Peyer's patch (tissue), 4 donors: ENCODE results near the gene LIME1. TPM values are rescaled to one million over a fixed set of nuclear protein-coding genes. Genes with fewer than 3 reads are reported as not detected.

Experiments used
- DNase-seq, 3 donors: peaks; one replicate each; pipeline ENCODE4 v3.0.0-alpha.2; 2017 to 2019
- H3K27ac ChIP-seq, 4 donors: fragments of 200-600 bp; sonication (generic); one replicate each; pipeline ENCODE4 v1.5.1; 2016 to 2019
- H3K27me3 ChIP-seq, 2 donors: fragments of 200-600 bp; sonication (generic); one replicate each; pipeline ENCODE4 v1.5.1; 2019
- H3K36me3 ChIP-seq, 3 donors: fragments of 200-600 bp; sonication (generic); one replicate each; pipeline ENCODE4 v1.5.1; 2016 to 2019
- H3K4me1 ChIP-seq, 4 donors: fragments of 200-600 bp; sonication (generic); one replicate each; pipeline ENCODE4 v1.5.1; 2016 to 2019
- H3K4me3 ChIP-seq, 4 donors: fragments of 200-600 bp; sonication (generic); 1 replicate in 3 of 4; 2 replicates in 1 of 4; pipeline ENCODE4 v1.5.1; 2016 to 2019; ENCODE audit warnings: mild to moderate bottlenecking in 1 of 4
- H3K9me3 ChIP-seq, 4 donors: fragments of 200-600 bp; sonication (generic); one replicate each; pipeline ENCODE4 v1.5.1; 2016 to 2019; ENCODE audit warnings: mild to moderate bottlenecking in 1 of 4
- POLR2A ChIP-seq, 2 donors: fragments of 450-650 bp; IDR thresholded peaks; one replicate each; pipeline ENCODE4 v1.5.1; 2017; ENCODE audit warnings: antibody characterized with exemption in 2 of 2, mild to moderate bottlenecking in 2 of 2, moderate library complexity in 2 of 2
- total RNA-seq, 4 donors: library from RNA; depleted of rRNA; stranded (reverse); fragments of >200 nt; gene quantifications; one replicate each; pipeline ENCODE4 v1.1.0, GENCODE V29; 2016
- TF ChIP-seq, protein P1 (sequence below), 6 experiments: fragments of 450-650 bp in 4 of 6; fragments of 200-600 bp in 2 of 6; sonication (generic) in 1 of 6; IDR thresholded peaks; one replicate each; pipeline ENCODE4 v1.5.1; 2017 to 2019; ENCODE audit warnings: antibody characterized with exemption in 6 of 6, mild to moderate bottlenecking in 3 of 6, moderate library complexity in 1 of 6

LIME1 gene
- total RNA-seq, 4 donors from 2014 or later, result 32.6 to 55.3 (median 41.0) TPM

DNA sequence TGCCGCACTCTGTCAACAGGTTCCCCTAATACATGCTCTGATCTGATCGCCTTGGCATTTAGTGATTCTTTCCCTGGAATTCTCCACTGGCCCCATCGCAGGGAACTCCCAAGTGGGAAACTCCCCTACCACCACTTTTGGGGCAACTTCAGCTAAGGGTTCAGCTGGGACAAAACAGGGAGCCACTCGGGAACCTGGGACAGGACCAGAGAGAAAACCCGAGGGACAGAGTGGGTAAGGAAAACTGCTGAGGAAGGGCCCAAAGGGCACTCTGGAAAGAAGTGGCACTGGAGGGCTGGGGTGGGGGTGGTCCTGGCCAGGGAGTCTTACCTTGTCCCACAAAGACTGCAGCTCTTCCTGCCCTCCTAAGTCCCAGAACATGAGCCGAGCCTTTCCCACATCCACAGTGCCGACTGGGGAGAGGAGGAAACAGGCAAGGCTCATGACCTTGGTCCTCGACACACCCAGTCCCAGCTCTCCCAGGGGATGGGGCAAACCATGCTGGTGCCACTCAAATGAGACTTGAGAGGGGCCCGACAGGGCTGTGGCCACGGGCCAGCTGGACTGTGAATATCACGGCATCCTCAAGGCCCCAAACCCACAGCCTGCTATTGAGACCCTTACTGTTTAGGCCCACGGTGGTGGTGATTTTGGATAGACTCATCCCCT lies 30.3 kb upstream of the LIME1 start:
- no peaks in the 10 kb centered on the region for H3K9me3 ChIP-seq
- DNase-seq, result peak in 1 of 3 donors; percentile 61
- peak overlapping the region in 3 of 4 donors; percentile 89 to 96 (median 93) for H3K27ac ChIP-seq
- H3K4me1 ChIP-seq, result peaks cover 4 to 25% (median 18%) of the 10 kb centered on the region in 4 donors
- TF ChIP-seq POLR2A (IDR thresholded peaks at IDR 0.05), result no peak
- TF ChIP-seq, protein P1, sequence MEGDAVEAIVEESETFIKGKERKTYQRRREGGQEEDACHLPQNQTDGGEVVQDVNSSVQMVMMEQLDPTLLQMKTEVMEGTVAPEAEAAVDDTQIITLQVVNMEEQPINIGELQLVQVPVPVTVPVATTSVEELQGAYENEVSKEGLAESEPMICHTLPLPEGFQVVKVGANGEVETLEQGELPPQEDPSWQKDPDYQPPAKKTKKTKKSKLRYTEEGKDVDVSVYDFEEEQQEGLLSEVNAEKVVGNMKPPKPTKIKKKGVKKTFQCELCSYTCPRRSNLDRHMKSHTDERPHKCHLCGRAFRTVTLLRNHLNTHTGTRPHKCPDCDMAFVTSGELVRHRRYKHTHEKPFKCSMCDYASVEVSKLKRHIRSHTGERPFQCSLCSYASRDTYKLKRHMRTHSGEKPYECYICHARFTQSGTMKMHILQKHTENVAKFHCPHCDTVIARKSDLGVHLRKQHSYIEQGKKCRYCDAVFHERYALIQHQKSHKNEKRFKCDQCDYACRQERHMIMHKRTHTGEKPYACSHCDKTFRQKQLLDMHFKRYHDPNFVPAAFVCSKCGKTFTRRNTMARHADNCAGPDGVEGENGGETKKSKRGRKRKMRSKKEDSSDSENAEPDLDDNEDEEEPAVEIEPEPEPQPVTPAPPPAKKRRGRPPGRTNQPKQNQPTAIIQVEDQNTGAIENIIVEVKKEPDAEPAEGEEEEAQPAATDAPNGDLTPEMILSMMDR (IDR thresholded peaks at IDR 0.05), result no peak
- H3K4me3 ChIP-seq, result peak overlapping the region in 2 of 4 donors; percentile 83 to 99
- no peaks in the 10 kb centered on the region for H3K27me3 ChIP-seq
- peaks cover 0 to 49% (median 0%) of the 10 kb centered on the region in 3 donors for H3K36me3 ChIP-seq

DNA sequence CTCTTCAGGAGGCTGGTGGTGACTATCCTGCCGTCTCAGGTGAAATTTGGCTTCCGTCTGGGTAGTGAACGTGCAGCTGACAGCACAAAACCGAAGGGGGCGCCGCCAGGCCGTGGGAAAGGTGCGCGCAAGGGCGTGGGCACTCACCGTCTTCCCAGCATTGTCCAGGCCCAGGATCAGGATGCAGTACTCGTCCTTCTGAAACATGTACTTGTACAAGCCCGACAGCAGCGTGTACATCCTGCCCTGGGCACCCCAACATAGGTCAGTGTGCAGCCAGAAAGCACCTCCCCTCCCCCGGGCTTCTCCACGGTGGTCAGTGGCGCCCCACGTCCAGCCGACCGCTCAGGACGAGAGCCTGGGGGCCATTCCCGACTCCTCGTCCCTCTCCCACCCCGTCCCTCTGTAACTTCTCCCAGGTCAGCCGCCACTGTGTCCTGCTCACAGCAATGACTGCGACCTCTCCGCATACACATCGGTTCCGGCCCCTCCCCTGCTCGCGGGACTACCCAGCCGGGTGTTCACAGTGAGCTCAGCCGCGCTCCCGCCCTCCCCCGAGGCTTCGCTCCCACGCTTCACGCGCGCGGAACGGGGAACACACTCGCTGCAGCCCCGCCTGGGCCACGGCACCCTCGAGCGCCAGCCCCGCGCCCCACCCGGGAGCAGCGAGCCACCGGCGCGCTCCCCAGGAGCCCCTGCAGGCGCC lies 29.5 kb upstream of the LIME1 start:
- TF ChIP-seq, protein P1 (IDR thresholded peaks at IDR 0.05), result peak in 4 of 6 experiments; percentile 38 to 59 (median 53)
- TF ChIP-seq POLR2A (IDR thresholded peaks at IDR 0.05), result no peak
- H3K4me3 ChIP-seq, result peak overlapping the region; percentile 83 to 99 (median 92)
- peak overlapping the region; percentile 89 to 96 (median 93) for H3K27ac ChIP-seq
- peaks cover 4 to 25% (median 18%) of the 10 kb centered on the region in 4 donors for H3K4me1 ChIP-seq
- H3K36me3 ChIP-seq, result peaks cover 0 to 54% (median 0%) of the 10 kb centered on the region in 3 donors
- no peaks in the 10 kb centered on the region for H3K27me3 ChIP-seq
- DNase-seq, result peak; percentile 47 to 79 (median 75)
- no peaks in the 10 kb centered on the region for H3K9me3 ChIP-seq

DNA sequence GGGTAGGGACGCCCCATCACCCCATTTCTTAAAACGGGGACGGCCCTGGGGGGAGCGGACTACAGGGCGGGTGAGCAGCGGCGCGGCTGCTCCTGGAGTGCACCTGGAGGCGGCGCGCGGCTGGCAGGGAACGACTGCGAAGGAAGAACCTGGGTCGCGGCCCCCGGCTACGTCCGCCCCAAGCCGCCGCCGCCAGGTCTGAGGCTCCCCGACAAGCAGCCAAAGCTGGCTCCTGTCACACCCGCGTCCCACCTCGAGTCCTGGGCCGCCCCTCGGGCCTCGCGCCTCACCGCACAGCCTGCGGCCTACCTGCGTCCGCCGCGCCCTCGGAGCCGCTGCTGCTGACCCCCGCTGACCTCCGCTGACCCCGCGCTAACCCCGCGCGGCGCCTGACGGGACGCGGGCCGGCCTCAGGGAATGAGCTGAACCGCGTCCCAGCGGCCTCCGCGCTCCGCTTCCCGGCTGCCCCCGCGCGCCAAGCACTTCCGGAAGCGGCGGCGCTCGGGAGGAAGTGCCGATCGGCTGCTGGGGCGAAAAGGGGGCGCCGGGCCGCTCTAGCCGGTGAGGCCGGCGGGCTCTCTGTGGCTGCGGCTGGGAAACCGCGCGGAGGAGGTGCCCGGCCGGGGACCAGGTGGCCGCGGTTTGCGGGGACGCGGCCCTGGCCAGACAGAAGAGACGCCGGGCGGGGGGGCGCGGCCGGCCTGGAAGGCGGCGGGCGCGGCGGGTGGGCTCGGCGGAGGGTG lies 28.7 kb upstream of the LIME1 start, which contains the start of the genes ARFRP1 and ZGPAT:
ARFRP1 (minus strand) TSS at position 419 of the 743 bp plus-strand sequence. CDS start 885 bp downstream, outside the sequence.
ZGPAT (plus strand) TSS at position 482 of the 743 bp plus-strand sequence. CDS start 542 bp downstream, outside the sequence.
- peaks cover 0 to 61% (median 0%) of the 10 kb centered on the region in 3 donors for H3K36me3 ChIP-seq
- H3K9me3 ChIP-seq, result no peaks in the 10 kb centered on the region
- peak; percentile 87 to 95 (median 94) for DNase-seq
- peak within 1 kb of the TSS; percentile 83 to 99 (median 92) for H3K4me3 ChIP-seq
- TF ChIP-seq POLR2A (IDR thresholded peaks at IDR 0.05), result peak in 1 of 2 donors; percentile 74
- TF ChIP-seq, protein P1 (IDR thresholded peaks at IDR 0.05), result peak in 2 of 6 experiments; percentile 6 to 24
- peak within 1 kb of the TSS; percentile 89 to 96 (median 93) for H3K27ac ChIP-seq
- H3K27me3 ChIP-seq, result no peaks in the 10 kb centered on the region
- peaks cover 4 to 25% (median 18%) of the 10 kb centered on the region in 4 donors for H3K4me1 ChIP-seq

DNA sequence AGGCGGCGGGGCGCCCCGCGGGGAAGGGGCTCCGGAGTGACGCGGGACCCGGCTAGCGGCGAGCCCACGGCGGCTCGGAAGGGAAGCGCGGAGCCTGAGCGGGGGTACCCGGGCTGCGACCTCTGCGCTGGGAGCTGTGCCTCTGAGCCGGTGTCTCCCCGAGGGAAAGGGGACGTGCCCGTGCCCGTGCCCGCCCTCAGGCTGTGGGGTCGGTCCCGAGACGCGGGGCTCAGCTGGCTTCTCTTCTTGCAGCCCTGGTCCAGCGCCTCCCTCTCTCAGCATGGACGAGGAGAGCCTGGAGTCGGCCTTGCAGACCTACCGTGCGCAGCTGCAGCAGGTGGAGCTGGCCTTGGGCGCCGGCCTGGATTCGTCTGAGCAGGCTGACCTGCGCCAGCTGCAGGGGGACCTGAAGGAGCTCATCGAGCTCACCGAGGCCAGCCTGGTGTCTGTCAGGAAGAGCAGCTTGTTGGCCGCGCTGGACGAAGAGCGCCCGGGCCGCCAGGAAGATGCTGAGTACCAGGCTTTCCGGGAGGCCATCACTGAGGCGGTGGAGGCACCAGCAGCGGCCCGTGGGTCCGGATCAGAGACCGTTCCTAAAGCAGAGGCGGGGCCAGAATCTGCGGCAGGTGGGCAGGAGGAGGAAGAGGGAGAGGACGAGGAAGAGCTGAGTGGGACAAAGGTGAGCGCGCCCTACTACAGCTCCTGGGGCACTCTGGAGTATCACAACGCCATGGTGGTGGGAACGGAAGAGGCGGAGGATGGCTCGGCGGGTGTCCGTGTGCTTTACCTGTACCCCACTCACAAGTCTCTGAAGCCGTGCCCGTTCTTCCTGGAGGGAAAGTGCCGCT lies 27.9 kb upstream of the LIME1 start:
- peaks cover 0 to 68% (median 0%) of the 10 kb centered on the region in 3 donors for H3K36me3 ChIP-seq
- peak in 2 of 3 donors; percentile 55 to 57 for DNase-seq

DNA sequence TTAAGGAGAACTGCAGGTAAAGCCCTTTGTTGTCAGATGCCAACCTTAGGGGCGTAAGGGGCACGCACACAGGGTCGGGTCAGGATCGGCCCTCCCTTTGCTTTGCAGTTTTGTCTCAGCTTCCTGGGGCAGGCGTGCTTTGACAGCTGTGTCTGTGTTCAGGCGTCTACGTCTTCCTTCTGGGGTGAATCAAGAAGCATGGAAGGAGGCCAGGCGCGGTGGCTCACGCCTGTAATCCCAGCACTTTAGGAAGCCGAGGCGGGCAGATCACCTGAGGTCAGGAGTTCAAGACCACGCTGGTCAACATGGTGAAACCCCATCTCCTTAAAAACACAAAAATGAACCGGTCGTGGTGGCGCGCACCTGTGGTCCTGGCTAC lies 27.3 kb upstream of the LIME1 start:
- no peak for DNase-seq
- H3K27ac ChIP-seq, result no peak overlapping the region
- no peaks in the 10 kb centered on the region for H3K9me3 ChIP-seq
- peaks cover 4 to 25% (median 18%) of the 10 kb centered on the region in 4 donors for H3K4me1 ChIP-seq
- no peaks in the 10 kb centered on the region for H3K27me3 ChIP-seq
- TF ChIP-seq, protein P1 (IDR thresholded peaks at IDR 0.05), result no peak
- TF ChIP-seq POLR2A (IDR thresholded peaks at IDR 0.05), result no peak
- peaks cover 0 to 67% (median 0%) of the 10 kb centered on the region in 3 donors for H3K36me3 ChIP-seq
- peak overlapping the region in 2 of 4 donors; percentile 83 to 99 for H3K4me3 ChIP-seq

More for the DNA sequence above, 27.9 kb upstream of the LIME1 start:
- peaks cover 4 to 25% (median 18%) of the 10 kb centered on the region in 4 donors for H3K4me1 ChIP-seq
- H3K27me3 ChIP-seq, result no peaks in the 10 kb centered on the region
- H3K4me3 ChIP-seq, result peak overlapping the region; percentile 83 to 99 (median 92)
- peak overlapping the region; percentile 89 to 96 (median 93) for H3K27ac ChIP-seq
- no peaks in the 10 kb centered on the region for H3K9me3 ChIP-seq
- TF ChIP-seq POLR2A (IDR thresholded peaks at IDR 0.05), result no peak
